ENCODE measurements around the gene OLFM2. TPM values are rescaled to one million over a fixed set of nuclear protein-coding genes. Genes with fewer than 3 reads are reported as not detected.
"Not testable (repeated sequence)": the region's sequence is repeated elsewhere in the genome, so short reads cannot be mapped to it uniquely, and the experiment has no call there.

OLFM2 gene
- total RNA-seq, 1 donor from 2014 or later = not detected

- Mint-ChIP-seq H3K27ac (no peak overlapping the region), H3K27me3 (peaks cover 2% of the 10 kb centered on the region), H3K36me3 (ENCODE audit: low read depth) (no peaks in the 10 kb centered on the region), H3K4me3 (no peak overlapping the region), H3K4me1 (no peaks in the 10 kb centered on the region), H3K9me3 (no peaks in the 10 kb centered on the region)
- no peak for TF ChIP-seq CTCF (IDR thresholded peaks at IDR 0.05)
- intact Hi-C loops (cut with micrococcal nuclease) = no loop called here
- DNase-seq (no peak), ATAC-seq (ENCODE audit: low read depth) (no peak)
- CTCF ChIA-PET = no interaction called here
- POLR2A ChIA-PET = no interaction called here
Observed at GRCh38 chr19:9952276-9952675, 16.0 kb upstream of the OLFM2 start.

GRCh38 chr19:9947441-9947840 lies 11.1 kb upstream of the OLFM2 start:
- H3K36me3 Mint-ChIP-seq (ENCODE audit: low read depth) = no peaks in the 10 kb centered on the region
- H3K4me3 Mint-ChIP-seq = no peak overlapping the region
- peaks cover 10% of the 10 kb centered on the region for H3K27me3 Mint-ChIP-seq
- H3K27ac Mint-ChIP-seq = no peak overlapping the region
- no peak for TF ChIP-seq CTCF (IDR thresholded peaks at IDR 0.05)
- ATAC-seq (ENCODE audit: low read depth) (no peak), DNase-seq (no peak)
- peaks cover 2% of the 10 kb centered on the region for H3K4me1 Mint-ChIP-seq
- peaks cover 1% of the 10 kb centered on the region for H3K9me3 Mint-ChIP-seq
- ChIA-PET POLR2A (no interaction called here), CTCF (no interaction called here)
- intact Hi-C loops (cut with micrococcal nuclease) = no loop called here

- intact Hi-C loops (cut with micrococcal nuclease); H3K9me3 Mint-ChIP-seq; CTCF ChIA-PET; H3K36me3 Mint-ChIP-seq (ENCODE audit: low read depth); DNase-seq; H3K27ac Mint-ChIP-seq; H3K4me3 Mint-ChIP-seq; ATAC-seq (ENCODE audit: low read depth); H3K4me1 Mint-ChIP-seq: not testable (repeated sequence)
- H3K27me3 Mint-ChIP-seq = peaks cover 14% of the 10 kb centered on the region
- POLR2A ChIA-PET = interaction anchor here (0.7 kb wide), 1 partner anchor 350 kb away, joined by 3 read pairs; no protein-coding TSS in a partner anchor
Observed at GRCh38 chr19:9946528-9947125, 10.3 kb upstream of the OLFM2 start.

GRCh38 chr19:9945319-9945966 lies 9.1 kb upstream of the OLFM2 start:
- ChIA-PET CTCF (interaction anchor here (0.9 kb wide), 1 partner anchor 13 kb away, joined by 3 read pairs; no protein-coding TSS in a partner anchor), POLR2A (interaction anchor here (0.6 to 0.7 kb wide), 2 partner anchors 173 to 351 kb away, joined by 3 to 7 read pairs; no protein-coding TSS in a partner anchor)
- H3K27ac Mint-ChIP-seq = no peak overlapping the region

GRCh38 chr19:9943744-9944143 lies 7.4 kb upstream of the OLFM2 start:
- H3K4me1 Mint-ChIP-seq = peaks cover 2% of the 10 kb centered on the region
- TF ChIP-seq CTCF (IDR thresholded peaks at IDR 0.05) = no peak
- no peak for ATAC-seq (ENCODE audit: low read depth)
- no peak overlapping the region for H3K27ac Mint-ChIP-seq
- H3K9me3 Mint-ChIP-seq = peaks cover 8% of the 10 kb centered on the region
- no peaks in the 10 kb centered on the region for H3K36me3 Mint-ChIP-seq (ENCODE audit: low read depth)
- ChIA-PET POLR2A (no interaction called here), CTCF (no interaction called here)
- no peak overlapping the region for H3K4me3 Mint-ChIP-seq
- peaks cover 24% of the 10 kb centered on the region for H3K27me3 Mint-ChIP-seq
- DNase-seq = no peak
- intact Hi-C loops (cut with micrococcal nuclease) = no loop called here

More at GRCh38 chr19:9945319-9945966, 9.1 kb upstream of the OLFM2 start:
- H3K4me1 Mint-ChIP-seq = peaks cover 2% of the 10 kb centered on the region
- no peaks in the 10 kb centered on the region for H3K36me3 Mint-ChIP-seq (ENCODE audit: low read depth)
- H3K27me3 Mint-ChIP-seq = peaks cover 19% of the 10 kb centered on the region
- no peak for TF ChIP-seq CTCF (IDR thresholded peaks at IDR 0.05)
- DNase-seq = no peak
- H3K4me3 Mint-ChIP-seq = no peak overlapping the region
- no peak for ATAC-seq (ENCODE audit: low read depth)
- peaks cover 8% of the 10 kb centered on the region for H3K9me3 Mint-ChIP-seq
- intact Hi-C loops (cut with micrococcal nuclease) = no loop called here

All from activated B cell treated with CpG ODN at 0.5 μM for 24 hours (primary cell).